Suprapubic skin (tissue), 4 donors: ENCODE data around the gene HDLBP. TPM values are rescaled to one million over a fixed set of nuclear protein-coding genes. Genes with fewer than 3 reads are reported as not detected.

ENCODE experiments used
- DNase-seq, 2 donors: peaks; one replicate each; pipeline ENCODE4 v3.0.0-alpha.2; 2019; ENCODE audit warnings: low spot score in 2 of 2
- H3K27ac ChIP-seq: fragments of 200-600 bp; sonication (generic); one replicate; pipeline ENCODE4 v1.5.1; 2019
- H3K27me3 ChIP-seq: fragments of 200-600 bp; sonication (generic); one replicate; pipeline ENCODE4 v1.5.1; 2019
- H3K36me3 ChIP-seq: fragments of 200-600 bp; sonication (generic); one replicate; pipeline ENCODE4 v1.5.1; 2019
- H3K4me1 ChIP-seq: fragments of 200-600 bp; sonication (generic); one replicate; pipeline ENCODE4 v1.5.1; 2019
- H3K4me3 ChIP-seq: fragments of 200-600 bp; sonication (generic); one replicate; pipeline ENCODE4 v1.5.1; 2019; ENCODE audit warnings: mild to moderate bottlenecking
- H3K9me3 ChIP-seq: fragments of 200-600 bp; sonication (generic); one replicate; pipeline ENCODE4 v1.5.1; 2019
- EP300 ChIP-seq: sonication (generic); formaldehyde crosslinking; IDR thresholded peaks from one replicate; pipeline ENCODE4 v1.6.1; 2017; ENCODE audit warnings: antibody characterized with exemption
- POLR2A ChIP-seq, 2 donors: fragments of 450-650 bp; IDR thresholded peaks; one replicate each; pipeline ENCODE4 v1.6.1; 2017; ENCODE audit warnings: antibody characterized with exemption in 2 of 2, mild to moderate bottlenecking in 2 of 2, moderate library complexity in 2 of 2
- POLR2AphosphoS5 ChIP-seq, 3 donors: sonication (generic); formaldehyde crosslinking; IDR thresholded peaks; one replicate each; pipeline ENCODE4 v1.6.1; 2017; ENCODE audit warnings: antibody characterized with exemption in 3 of 3
- WGBS: methylation state at CpG from one replicate; pipeline ENCODE4 v1.1.5; 2018; 5-methylcytosine and 5-hydroxymethylcytosine counted together
- total RNA-seq, 4 donors: library from RNA; depleted of rRNA; stranded (reverse); fragments of >200 nt; gene quantifications; one replicate each; pipeline ENCODE4 v1.1.0, GENCODE V29; 2016
- TF ChIP-seq, protein P1 (sequence below), 2 donors: fragments of 200-600 bp in 1 of 2; fragments of 450-650 bp in 1 of 2; sonication (generic) in 1 of 2; IDR thresholded peaks; one replicate each; pipeline ENCODE4 v1.5.1; 2016 to 2019; ENCODE audit warnings: antibody characterized with exemption in 2 of 2, mild to moderate bottlenecking in 1 of 2, moderate library complexity in 1 of 2

Gene HDLBP
- total RNA-seq, 4 donors from 2014 or later = 263 to 400 (median 287) TPM

DNA sequence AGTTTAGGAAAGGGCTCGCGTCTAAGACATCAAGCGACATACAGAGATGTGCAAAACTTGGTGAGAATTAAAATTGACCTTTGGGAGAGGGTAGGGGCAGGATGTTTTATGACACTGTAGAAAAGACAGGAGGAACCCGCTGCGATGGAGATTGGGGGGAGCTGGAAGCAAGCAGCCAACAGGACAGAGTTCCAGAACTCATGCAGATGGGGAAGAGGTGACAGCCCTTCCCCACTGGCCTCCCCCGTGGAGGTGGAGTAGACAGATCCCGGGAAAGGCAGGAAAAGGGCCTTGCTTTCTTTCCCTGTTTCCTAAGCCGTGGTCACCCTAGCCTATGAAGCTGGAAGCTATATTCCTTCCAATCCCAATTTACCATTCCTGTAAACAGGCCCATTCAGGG is 87.9 kb downstream of the HDLBP start:
- H3K27ac ChIP-seq = no peak overlapping the region
- no peak overlapping the region for H3K4me3 ChIP-seq
- peaks cover 67% of the 10 kb centered on the region for H3K36me3 ChIP-seq
- no peak for DNase-seq
- no peaks in the 10 kb centered on the region for H3K27me3 ChIP-seq
- TF ChIP-seq POLR2A (IDR thresholded peaks at IDR 0.05) (no peak), EP300 (no peak), POLR2AphosphoS5 (IDR thresholded peaks at IDR 0.05) (no peak)
- TF ChIP-seq, protein P1, sequence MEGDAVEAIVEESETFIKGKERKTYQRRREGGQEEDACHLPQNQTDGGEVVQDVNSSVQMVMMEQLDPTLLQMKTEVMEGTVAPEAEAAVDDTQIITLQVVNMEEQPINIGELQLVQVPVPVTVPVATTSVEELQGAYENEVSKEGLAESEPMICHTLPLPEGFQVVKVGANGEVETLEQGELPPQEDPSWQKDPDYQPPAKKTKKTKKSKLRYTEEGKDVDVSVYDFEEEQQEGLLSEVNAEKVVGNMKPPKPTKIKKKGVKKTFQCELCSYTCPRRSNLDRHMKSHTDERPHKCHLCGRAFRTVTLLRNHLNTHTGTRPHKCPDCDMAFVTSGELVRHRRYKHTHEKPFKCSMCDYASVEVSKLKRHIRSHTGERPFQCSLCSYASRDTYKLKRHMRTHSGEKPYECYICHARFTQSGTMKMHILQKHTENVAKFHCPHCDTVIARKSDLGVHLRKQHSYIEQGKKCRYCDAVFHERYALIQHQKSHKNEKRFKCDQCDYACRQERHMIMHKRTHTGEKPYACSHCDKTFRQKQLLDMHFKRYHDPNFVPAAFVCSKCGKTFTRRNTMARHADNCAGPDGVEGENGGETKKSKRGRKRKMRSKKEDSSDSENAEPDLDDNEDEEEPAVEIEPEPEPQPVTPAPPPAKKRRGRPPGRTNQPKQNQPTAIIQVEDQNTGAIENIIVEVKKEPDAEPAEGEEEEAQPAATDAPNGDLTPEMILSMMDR (IDR thresholded peaks at IDR 0.05) = no peak
- H3K4me1 ChIP-seq = peaks cover 6% of the 10 kb centered on the region
- H3K9me3 ChIP-seq = no peaks in the 10 kb centered on the region
- WGBS = 86% methylated on average over 7 of the region's 8 CpGs

DNA sequence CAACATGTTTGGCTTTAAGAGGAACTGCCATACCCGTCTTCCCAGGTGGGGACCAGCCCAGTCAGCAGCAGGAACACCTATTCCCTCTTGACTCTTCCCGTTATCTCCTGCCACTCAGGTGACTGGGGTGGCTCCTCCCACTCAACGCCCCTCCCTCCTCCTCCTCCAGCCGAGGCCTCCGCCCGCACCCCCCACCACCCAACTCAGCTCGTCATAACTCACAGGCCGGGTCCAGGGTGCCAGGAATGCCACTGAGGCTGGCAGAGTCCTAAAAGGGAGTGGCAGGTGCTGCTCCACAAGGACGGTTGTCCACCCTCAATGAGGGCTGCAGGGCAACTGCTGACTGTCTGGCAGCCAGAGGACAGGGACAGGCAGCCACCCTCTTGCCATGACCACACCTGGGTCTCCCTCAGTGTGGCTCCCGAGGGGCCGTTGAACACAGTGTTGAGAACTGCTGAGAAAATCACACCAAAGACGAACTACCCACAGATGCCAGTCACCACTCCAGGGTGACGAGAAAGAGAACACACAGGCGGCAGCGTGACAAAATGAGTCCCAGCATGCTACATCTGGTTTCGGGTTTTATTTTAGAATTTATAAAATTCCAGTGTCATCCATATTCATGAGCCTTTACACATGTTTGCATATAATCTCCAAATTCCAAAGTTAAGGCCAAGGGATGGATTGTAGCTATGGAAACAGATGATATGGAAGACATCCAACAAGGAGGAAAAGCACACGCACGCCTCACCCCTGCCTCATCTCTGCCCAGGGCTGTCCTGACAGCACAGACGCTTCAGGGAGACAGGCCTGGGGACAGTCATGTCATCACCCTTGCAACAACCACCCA is 88.5 kb downstream of the HDLBP start:
- peaks cover 6% of the 10 kb centered on the region for H3K4me1 ChIP-seq
- 81% methylated on average over 17 of the region's 19 CpGs for WGBS
- no peak overlapping the region for H3K27ac ChIP-seq
- H3K9me3 ChIP-seq = no peaks in the 10 kb centered on the region
- TF ChIP-seq POLR2AphosphoS5 (IDR thresholded peaks at IDR 0.05) = no peak
- no peak for TF ChIP-seq EP300
- TF ChIP-seq, protein P1 (IDR thresholded peaks at IDR 0.05) = no peak
- no peak for TF ChIP-seq POLR2A (IDR thresholded peaks at IDR 0.05)
- H3K27me3 ChIP-seq = no peaks in the 10 kb centered on the region
- no peak overlapping the region for H3K4me3 ChIP-seq
- H3K36me3 ChIP-seq = peaks cover 61% of the 10 kb centered on the region
- peak in 1 of 2 donors; percentile 57 for DNase-seq

DNA sequence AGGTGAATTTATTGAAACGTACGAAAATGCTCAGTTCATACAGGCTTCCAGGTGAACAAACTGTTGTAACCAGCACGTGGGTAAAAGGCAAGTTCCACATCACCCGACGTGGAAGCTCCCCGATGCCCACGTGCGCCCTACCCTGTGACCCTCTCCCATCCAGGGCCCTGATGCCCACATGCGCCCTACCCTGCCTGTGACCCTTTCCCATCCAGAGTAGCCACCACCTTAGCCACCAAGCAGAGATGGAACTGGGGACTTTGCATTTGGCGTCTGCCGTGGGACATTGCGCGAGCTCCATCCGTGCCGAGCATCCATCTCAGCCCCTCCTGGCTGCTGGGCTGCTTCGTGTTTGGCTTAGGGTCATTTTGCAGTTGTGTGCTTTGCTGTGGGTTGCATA is 89.5 kb downstream of the HDLBP start:
- 94% methylated on average over 16 of the region's 16 CpGs for WGBS
- peak in 1 of 2 donors; percentile 47 for DNase-seq
- no peak for TF ChIP-seq POLR2A (IDR thresholded peaks at IDR 0.05)
- no peak for TF ChIP-seq EP300
- TF ChIP-seq, protein P1 (IDR thresholded peaks at IDR 0.05) = no peak
- TF ChIP-seq POLR2AphosphoS5 (IDR thresholded peaks at IDR 0.05) = no peak
- H3K27ac ChIP-seq = no peak overlapping the region
- no peaks in the 10 kb centered on the region for H3K27me3 ChIP-seq
- peaks cover 51% of the 10 kb centered on the region for H3K36me3 ChIP-seq
- H3K9me3 ChIP-seq = no peaks in the 10 kb centered on the region
- H3K4me3 ChIP-seq = no peak overlapping the region
- H3K4me1 ChIP-seq = peaks cover 6% of the 10 kb centered on the region

DNA sequence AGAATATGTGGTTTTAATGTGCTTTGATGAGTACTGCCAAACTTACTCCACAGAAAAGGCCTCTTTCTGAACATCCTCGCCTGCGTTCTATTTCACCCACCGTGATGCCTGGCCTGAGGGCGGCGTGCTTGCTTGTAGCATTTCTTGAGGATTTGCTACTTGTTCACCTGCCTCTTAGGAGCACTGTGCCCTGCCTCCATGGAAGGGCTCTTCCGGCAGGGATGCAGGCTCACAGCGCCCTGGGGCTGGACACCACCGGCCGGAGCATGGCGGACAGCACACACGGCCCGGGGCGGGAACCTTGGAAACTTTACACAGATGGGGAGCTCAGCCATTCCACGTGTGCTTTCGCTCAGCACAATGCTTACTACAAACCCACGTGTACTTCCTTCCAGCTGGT is 89.9 kb downstream of the HDLBP start:
- Histone ChIP-seq H3K27me3 (no peaks in the 10 kb centered on the region), H3K27ac (no peak overlapping the region), H3K4me3 (no peak overlapping the region), H3K4me1 (peaks cover 6% of the 10 kb centered on the region), H3K36me3 (peaks cover 47% of the 10 kb centered on the region), H3K9me3 (no peaks in the 10 kb centered on the region)
- TF ChIP-seq EP300 = no peak
- TF ChIP-seq POLR2A (IDR thresholded peaks at IDR 0.05) = no peak
- no peak for TF ChIP-seq POLR2AphosphoS5 (IDR thresholded peaks at IDR 0.05)
- TF ChIP-seq, protein P1 (IDR thresholded peaks at IDR 0.05) = no peak
- peak in 1 of 2 donors; percentile 51 for DNase-seq
- 92% methylated on average over 16 of the region's 16 CpGs for WGBS

DNA sequence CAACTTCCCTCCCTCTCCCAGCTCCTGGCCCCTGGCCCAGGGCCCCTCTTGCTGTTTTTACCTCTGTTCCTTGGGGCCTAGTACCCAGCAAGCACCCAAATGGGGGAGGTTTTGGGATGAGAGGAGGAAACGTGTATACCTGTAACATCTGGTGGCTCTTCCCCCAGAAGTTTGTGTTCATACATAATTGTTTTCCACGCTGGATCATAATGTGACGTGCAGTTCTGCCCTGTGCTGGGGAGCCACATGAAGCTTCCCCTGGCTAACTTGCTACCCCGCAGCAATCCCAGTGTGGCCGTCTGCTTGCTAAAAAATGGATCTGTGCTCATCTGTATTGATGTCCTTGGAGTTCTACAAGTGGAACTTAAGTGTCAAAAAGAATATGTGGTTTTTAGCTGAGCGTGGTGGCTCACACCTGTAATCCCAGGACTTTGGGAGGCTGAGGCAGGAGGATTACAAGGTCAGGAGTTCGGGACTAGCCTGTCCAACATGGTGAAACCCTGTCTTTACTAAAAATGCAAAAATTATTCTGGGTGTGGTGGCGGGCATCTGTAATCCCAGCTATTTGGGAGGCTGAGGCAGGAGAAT is 90.5 kb downstream of the HDLBP start:
- Histone ChIP-seq H3K36me3 (peaks cover 41% of the 10 kb centered on the region), H3K27me3 (no peaks in the 10 kb centered on the region), H3K27ac (no peak overlapping the region), H3K4me3 (no peak overlapping the region), H3K4me1 (peaks cover 6% of the 10 kb centered on the region), H3K9me3 (no peaks in the 10 kb centered on the region)
- TF ChIP-seq POLR2AphosphoS5 (IDR thresholded peaks at IDR 0.05) (no peak), POLR2A (IDR thresholded peaks at IDR 0.05) (no peak), EP300 (no peak)
- TF ChIP-seq, protein P1 (IDR thresholded peaks at IDR 0.05) = no peak
- no peak for DNase-seq
- 85% methylated on average over 8 of the region's 8 CpGs for WGBS
